ENCODE measurements around the gene WASF1. TPM values are rescaled to one million over a fixed set of nuclear protein-coding genes. Genes with fewer than 3 reads are reported as not detected.

The WASF1 gene
- total and polyA plus RNA-seq, 12 donors, result 4.7 to 23.7 (median 8.9) TPM

DNA sequence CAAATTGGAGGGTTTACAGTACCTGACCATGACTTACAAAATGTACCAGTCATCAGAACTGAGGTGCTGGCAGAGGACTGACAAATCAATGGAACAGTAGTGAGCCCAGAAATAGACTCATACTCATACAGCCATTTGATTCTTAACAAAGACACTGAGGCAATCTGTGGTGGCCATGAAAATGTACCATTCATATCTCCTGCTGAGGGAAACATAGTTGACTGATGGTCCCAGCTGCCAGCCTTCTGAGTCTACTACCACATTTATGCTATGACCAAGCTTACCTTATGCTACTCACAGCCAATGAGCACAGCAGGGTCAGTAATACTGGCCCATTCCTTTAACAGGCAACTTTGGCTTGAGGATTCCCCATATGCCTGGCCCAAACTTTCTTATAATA, 88.6 kb downstream of the WASF1 start:
- no peaks in the 10 kb centered on the region for H3K27me3 ChIP-seq
- no peaks in the 10 kb centered on the region for H3K4me1 ChIP-seq (replicated peaks in 1 of 2)
- no peak for TF ChIP-seq POLR2A (IDR thresholded peaks at IDR 0.05)
- TF ChIP-seq, protein P1, sequence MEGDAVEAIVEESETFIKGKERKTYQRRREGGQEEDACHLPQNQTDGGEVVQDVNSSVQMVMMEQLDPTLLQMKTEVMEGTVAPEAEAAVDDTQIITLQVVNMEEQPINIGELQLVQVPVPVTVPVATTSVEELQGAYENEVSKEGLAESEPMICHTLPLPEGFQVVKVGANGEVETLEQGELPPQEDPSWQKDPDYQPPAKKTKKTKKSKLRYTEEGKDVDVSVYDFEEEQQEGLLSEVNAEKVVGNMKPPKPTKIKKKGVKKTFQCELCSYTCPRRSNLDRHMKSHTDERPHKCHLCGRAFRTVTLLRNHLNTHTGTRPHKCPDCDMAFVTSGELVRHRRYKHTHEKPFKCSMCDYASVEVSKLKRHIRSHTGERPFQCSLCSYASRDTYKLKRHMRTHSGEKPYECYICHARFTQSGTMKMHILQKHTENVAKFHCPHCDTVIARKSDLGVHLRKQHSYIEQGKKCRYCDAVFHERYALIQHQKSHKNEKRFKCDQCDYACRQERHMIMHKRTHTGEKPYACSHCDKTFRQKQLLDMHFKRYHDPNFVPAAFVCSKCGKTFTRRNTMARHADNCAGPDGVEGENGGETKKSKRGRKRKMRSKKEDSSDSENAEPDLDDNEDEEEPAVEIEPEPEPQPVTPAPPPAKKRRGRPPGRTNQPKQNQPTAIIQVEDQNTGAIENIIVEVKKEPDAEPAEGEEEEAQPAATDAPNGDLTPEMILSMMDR (IDR thresholded peaks at IDR 0.05), result no peak
- no peak overlapping the region for H3K27ac ChIP-seq
- no peak overlapping the region for H3K4me3 ChIP-seq
- no peak for DNase-seq
- H3K9me3 ChIP-seq (replicated peaks in 1 of 3), result peaks cover 0 to 1% (median 0%) of the 10 kb centered on the region in 3 donors
- H3K36me3 ChIP-seq (replicated peaks in 1 of 2), result no peaks in the 10 kb centered on the region
- intact Hi-C loops (cut with DNase I), result no loop called here

DNA sequence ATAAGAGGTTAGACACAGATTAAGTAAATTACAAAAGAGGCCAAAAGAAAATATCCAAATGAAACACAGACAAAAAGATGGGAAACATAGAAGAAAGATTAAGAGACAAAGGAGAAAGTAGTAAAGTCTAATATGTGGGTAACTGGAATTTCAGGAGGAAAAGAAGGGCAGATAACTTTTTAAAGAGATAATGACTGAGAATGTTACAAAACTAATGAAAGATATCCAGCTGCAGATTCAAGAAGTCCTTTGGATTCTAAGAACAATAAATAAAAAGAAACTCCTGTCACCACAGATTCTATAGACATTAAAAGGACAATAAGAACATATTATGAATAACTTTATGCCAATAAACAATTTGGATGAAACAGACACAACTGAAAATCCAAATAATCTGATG, 90.1 kb downstream of the WASF1 start:
- Histone ChIP-seq H3K4me3 (no peak overlapping the region), H3K27ac (no peak overlapping the region), H3K9me3 (replicated peaks in 1 of 3) (no peaks in the 10 kb centered on the region), H3K27me3 (no peaks in the 10 kb centered on the region), H3K4me1 (replicated peaks in 1 of 2) (no peaks in the 10 kb centered on the region), H3K36me3 (replicated peaks in 1 of 2) (no peaks in the 10 kb centered on the region)
- intact Hi-C loops (cut with DNase I), result no loop called here
- no peak for TF ChIP-seq POLR2A (IDR thresholded peaks at IDR 0.05)
- TF ChIP-seq, protein P1 (IDR thresholded peaks at IDR 0.05), result no peak
- DNase-seq, result no peak

DNA sequence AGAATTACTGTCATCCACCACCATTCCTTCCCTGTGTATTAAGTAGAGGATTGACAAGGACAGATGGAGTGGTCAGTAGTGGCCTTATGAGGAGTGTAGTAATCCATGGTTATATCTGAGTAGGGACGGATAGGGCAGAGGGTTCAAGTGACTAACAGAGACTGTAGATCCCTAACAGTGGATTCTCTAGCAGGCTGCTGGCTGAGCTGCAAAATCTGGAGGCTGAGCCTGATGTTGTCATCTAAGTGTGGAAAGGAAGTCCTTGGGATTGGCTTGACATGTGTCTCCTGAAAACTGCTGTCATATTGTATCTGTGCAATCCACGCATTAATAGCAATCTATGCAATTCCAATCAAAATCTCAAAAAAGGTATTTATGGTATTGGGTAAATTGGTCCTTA, 94.2 kb downstream of the WASF1 start:
- no peak overlapping the region for H3K27ac ChIP-seq
- H3K9me3 ChIP-seq (replicated peaks in 1 of 3), result no peaks in the 10 kb centered on the region
- WGBS, 4 donors, result 93 to 96% (median 94%) methylated on average over 2 of the region's 2 CpGs
- no peaks in the 10 kb centered on the region for H3K36me3 ChIP-seq (replicated peaks in 1 of 2)
- intact Hi-C loops (cut with DNase I), result no loop called here
- DNase-seq, result no peak
- H3K4me3 ChIP-seq, result no peak overlapping the region
- no peaks in the 10 kb centered on the region for H3K4me1 ChIP-seq (replicated peaks in 1 of 2)
- TF ChIP-seq POLR2A (IDR thresholded peaks at IDR 0.05), result no peak
- TF ChIP-seq, protein P1 (IDR thresholded peaks at IDR 0.05), result no peak
- no peaks in the 10 kb centered on the region for H3K27me3 ChIP-seq

DNA sequence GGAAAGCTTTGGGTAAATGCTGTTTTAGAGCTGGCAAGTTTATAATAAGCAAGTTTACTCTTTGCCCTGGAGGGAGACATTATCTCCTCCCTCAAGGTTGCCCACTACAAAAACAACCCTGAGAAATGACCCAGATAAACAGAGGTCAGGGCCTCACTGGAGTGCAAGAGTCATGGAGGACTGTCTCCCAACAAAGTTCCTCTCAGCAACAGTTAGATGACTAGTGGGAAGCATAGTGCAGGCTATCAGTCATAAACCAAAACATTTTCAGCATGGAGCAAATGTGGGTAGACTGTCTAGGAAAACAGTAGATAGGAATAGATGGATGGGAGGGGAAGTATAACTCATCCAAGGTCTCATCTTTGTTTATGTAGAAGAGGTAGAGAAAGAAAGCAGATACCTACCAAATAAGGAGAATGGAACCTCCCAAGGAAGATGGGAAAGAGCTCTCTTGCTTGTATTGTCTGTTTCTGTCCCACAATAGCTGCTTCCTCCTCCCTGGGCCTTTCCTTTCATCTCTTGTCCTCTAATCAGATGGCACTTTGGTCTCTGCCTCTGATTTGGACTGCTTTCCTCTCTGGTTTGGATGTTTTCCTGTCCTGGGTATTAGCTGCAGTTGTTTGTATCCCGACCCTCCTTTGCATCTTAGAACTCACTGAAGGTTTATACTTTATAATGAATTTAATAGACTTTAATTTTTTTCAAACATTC, 95.4 kb downstream of the WASF1 start:
- 84 to 92% (median 88%) methylated on average over 1 of the region's 1 CpG for WGBS, 4 donors

More for the DNA sequence above, 95.4 kb downstream of the WASF1 start:
- no peaks in the 10 kb centered on the region for H3K4me1 ChIP-seq (replicated peaks in 1 of 2)
- no peaks in the 10 kb centered on the region for H3K9me3 ChIP-seq (replicated peaks in 1 of 3)
- intact Hi-C loops (cut with DNase I), result no loop called here
- no peak for DNase-seq
- no peaks in the 10 kb centered on the region for H3K27me3 ChIP-seq
- no peak for TF ChIP-seq POLR2A (IDR thresholded peaks at IDR 0.05)
- TF ChIP-seq, protein P1 (IDR thresholded peaks at IDR 0.05), result no peak
- H3K36me3 ChIP-seq (replicated peaks in 1 of 2), result no peaks in the 10 kb centered on the region
- H3K27ac ChIP-seq, result no peak overlapping the region
- H3K4me3 ChIP-seq, result no peak overlapping the region

Measured in adrenal gland (tissue), 12 donors.